Globus pallidus (tissue), 1 donor: ENCODE measurements around the gene SYTL5.
"Not testable (repeated sequence)": the region's sequence is repeated elsewhere in the genome, so short reads cannot be mapped to it uniquely, and the experiment has no call there.

Source experiments
- DNase-seq: peaks from one replicate; pipeline ENCODE4 v3.0.0-alpha.2; 2015; ENCODE audit warnings: low spot score

Gene SYTL5

DNA sequence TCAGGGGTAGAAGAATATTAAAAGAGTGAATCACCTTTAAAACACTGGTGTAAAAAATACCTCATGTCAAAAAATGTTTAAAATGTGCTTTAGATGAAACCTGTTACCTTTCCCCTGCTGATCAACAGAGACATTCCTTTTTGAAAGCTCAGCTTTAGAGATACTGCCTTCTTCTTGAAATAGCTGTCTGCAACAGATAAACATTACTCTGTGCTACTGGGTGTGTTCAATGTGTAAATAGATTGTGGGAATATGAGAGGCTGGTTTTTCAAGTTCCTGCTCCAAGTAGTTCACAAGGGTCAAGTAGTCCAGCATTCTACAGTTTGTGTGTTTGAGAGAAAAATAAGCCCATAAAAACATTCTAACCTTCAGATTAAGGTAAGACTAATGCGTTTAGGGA lies at the start of gene SYTL5:
Gene SYTL5, plus strand, starts transcription at position 263 of the 400 bp plus-strand sequence. CDS start 27,337 bp downstream, outside the sequence.
- no peak for DNase-seq

DNA sequence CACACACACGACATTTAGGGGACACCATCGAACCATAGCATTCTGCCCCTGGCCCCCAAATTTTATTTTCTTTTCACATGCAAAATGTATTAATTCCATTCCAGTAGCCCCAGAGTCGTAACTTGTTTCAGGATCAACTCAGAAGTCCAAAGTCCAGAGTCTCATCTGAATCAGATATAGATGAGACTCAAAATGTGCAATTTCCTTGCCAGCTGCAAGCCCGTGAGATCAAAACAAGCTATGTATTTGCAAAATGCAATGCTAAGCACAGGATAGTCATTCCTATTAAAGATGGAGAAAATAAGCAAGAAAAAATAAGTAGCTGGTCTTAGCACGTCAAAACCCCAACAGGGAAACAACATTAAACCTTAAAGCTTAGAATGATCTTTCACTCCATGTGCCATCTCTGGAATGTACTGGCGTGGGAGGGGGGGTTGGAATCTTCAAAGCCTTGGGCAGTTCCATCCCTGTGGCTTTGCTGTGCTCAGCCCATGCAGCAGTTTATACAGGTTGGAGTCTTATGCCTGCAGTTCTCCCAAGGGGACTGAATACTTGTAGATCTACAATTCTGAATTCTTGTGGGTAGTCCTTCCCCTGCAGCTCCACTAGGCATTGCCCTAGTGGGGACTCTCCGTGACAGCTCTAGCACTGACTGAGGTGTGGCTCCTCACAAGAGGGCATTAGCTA lies 47.7 kb upstream of the SYTL5 start:
- no peak for DNase-seq

DNA sequence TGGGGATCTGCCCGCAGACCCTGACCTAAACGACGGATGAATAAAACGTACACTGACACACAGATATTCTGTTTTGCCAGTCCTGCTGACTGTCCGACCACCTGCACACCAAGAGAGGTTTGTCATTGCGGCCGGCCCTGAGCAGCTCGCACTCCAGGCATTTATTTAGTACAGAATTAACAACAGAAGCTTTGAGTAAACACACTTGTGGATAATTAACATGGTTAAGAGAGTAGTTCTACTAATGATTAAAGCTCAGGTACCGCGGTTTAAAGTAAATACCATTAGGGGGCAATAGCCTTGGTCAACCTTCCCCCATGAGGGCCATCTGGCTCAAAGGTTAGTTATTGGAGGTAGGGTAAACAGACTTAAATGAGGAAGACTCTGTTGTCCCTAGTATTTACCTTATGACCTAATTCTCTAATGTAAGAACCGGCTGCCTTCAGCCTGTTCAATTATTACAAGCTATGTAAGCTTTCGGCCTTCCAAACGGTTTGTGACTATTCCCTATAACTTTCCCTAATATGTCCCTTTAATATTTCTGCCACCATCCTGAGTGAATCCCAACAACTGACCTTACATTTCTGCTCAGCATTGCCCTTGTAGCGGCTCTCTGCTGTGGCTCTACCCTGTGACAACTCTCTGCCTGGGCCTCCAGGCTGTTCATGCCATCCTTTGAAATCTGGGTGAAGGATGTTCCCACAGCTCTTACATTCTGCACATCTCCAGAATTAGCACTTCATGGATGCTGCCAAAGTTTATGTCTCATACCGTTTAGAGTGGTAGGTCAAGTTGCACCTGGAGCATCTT lies 46.9 kb upstream of the SYTL5 start:
- DNase-seq: no peak

DNA sequence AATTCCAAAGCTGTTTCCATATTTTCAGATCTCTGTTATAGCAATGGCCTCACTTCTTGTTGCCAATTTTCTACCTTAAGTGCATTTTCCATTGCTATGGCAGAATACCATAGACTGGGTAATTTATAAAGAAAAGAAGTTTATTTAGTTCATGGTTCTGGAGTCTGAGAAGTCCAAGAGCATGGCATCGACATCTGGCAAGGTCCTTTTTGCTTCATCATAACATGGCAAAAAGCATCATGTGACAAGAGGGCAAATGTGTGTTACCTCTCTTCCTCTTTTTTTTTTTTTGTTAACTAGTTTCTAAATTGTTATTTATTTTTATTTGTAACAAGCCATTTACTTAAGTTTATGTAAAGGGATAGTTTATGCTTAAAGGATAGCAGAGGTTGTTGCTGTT lies 45.2 kb upstream of the SYTL5 start:
- no peak for DNase-seq

DNA sequence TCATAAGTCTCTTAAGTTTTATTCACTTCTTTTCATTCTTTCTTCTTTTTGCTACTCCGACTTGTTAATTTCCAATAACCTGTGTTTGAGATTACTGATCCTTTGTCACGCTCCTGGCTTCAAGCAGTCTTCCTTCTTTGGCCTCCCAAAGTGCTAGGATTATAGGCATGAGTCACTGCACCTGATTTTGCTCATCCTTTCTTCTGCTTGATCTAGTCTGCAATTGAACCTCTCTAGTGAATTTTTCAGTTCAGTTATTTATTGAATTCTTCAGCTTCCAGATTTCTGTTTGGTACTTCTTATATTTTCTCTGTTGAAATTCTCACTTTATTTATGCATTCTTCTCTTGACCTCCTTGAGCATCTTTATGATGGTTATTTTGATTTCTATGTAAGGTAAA lies 38.6 kb upstream of the SYTL5 start:
- DNase-seq: no peak

DNA sequence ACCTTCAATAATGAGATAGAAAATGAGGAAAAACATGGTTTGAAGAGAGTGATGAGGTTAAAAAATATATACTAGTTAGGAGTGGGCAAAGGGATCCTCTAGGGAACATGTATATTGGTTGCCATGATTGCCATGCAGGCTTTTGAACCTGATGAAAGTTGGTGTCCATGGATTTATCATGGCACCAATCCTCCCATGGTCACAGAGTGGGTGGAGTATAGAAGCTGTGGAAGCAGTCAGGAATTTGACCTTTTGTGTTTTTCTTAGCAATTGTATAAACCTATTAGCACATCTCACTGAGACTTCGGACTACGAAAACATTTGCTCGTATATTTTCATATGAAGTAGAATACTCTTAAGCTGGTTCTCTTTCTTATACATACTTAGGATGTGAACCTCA lies 30.9 kb upstream of the SYTL5 start:
- DNase-seq: no peak

DNA sequence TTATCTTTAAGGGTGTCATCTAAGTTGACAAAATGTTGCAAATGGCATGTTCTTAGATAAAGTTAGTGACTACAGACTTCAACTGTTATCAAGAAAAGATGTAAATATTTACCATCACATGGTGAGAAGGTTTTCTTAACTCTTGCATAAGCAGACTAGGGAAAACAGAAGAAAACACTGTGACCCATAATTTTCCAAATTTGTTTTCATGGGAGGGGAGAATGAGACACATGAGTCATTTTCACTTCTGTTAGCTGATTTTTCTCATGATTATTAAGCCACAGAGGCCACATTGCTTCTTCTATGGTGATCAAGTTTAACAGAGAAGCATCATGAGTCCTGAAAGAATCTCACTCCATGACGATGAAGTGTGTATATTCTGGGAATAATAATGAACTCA lies 30.2 kb upstream of the SYTL5 start:
- no peak for DNase-seq

DNA sequence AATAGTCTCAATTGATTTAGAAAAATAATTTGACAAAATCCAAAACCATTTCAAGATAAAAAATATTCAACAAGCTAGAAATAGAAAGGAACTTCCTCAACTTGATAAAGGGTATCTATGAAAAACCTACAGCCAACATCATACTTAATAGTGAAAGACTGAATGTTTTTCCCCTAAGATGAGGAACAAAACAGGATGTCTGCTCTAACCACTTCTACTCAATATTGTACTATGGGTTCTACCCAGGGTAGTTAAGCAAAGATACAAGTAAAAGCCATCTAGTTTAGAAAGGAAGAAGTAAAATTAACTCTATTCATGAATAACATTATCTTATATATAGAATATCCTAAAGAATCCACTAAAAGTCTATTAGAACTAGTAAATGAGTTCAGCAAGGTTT lies 21.5 kb upstream of the SYTL5 start:
- DNase-seq: no peak

DNA sequence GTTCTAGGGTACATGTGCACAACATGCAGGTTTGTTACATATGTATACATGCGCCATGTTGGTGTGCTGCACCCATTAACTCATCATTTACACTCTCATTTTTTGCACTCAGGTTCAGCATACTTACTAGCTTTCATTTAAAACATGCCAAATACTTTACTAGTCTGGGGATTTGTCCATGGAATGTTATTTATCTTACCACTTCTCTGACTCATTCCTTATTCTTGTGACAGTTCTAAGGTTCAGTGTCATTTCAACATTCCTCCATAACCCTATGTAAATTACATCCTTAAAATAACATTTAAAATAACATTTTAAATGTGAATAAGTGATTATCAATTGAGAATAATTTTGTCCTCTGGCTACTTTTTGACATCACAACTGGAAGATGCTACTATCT lies 19.5 kb upstream of the SYTL5 start:
- DNase-seq: no peak

DNA sequence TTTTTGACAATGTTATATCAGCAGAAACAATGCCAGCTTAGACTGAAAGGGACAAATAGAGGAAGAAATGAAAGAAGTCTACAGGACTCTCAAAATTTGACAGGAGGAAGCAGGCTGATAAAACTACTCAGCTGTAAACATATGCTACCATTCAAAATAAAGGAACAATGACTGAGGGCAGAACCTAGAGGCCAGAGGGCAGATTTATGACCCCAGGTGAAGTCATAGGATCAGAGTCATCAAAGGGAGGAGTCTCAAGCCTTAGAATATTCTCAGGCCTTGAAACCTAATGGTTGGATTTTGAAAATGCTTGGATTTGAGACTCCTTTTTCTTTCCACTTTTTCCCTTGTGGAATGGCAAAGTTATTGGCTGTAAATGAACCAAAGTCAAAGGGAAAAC lies 17.0 kb upstream of the SYTL5 start:
- DNase-seq: no peak

DNA sequence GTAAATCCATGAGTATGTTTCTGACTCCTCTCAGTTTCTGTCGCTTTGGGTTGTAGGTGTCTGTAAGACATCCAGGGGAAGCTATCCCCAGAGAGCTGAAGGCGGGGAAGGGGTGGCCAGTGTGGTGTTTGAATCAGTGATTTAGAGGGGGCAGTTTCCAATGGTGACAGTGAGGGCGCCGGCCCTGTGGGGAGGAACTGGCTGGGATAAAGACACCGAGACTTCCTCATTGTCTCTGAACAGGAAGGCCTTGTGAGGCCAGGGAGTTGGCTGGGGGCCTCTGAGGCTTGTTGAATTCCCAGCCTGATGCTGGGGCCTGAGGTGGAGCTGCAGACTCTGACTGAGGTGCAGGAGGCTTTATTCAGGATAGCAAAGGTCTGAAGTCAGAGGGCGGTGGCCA lies 15.1 kb upstream of the SYTL5 start:
- not testable (repeated sequence) for DNase-seq

DNA sequence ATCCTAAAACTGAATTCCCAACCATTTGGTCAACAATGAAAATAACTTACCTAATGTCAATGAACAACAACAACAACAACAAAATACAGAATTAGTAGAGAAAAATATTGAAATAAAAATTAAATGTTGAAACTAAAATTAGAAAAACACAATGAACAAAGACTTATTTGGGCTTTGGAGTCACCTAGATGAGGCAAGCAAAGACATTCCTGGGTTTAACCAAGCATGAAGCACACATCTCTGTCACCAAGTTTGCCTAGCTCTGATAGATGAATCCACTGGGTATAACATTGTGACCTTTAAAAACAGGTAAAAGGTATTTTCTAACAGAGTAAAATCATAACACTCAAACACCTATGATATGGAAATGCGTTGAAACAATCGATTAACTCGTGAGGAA lies 13.2 kb upstream of the SYTL5 start:
- DNase-seq: no peak

DNA sequence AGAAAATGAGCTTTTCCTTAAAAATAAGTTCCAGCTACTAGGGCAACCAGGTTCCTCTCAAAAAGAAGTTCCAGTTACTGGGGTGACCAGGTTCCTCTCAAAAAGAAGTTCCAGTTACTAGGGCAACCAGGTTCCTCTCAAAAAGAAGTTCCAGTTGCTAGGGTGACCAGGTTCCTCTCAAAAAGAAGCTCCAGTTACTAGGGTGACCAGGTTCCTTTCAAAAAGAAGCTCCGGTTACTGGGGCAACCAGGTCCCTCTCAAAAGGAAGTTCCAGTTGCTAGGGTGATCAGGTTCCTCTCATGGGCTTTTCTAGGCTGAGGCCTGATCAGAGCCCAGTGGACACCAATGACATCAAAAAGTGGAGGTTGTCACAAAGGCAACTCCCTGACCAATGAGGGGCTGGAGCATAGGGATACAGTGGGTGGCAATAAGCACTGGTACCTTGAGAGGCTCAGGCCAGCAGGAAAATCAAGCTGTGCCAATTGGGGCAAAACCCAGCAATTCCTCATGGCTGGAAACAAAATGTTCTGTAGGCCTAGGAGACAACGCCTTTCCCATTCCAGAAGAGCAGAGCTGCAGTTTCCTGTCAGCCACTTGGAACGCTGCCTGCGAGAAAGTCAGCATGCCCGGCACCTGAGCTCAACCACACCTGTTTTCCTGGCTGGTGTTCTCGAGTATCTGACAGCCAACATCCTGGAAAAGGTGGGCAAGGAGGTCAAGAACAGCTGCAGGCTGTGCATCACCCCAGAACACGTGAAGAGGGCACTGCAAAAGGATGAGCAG lies 12.3 kb upstream of the SYTL5 start:
- DNase-seq: no peak

DNA sequence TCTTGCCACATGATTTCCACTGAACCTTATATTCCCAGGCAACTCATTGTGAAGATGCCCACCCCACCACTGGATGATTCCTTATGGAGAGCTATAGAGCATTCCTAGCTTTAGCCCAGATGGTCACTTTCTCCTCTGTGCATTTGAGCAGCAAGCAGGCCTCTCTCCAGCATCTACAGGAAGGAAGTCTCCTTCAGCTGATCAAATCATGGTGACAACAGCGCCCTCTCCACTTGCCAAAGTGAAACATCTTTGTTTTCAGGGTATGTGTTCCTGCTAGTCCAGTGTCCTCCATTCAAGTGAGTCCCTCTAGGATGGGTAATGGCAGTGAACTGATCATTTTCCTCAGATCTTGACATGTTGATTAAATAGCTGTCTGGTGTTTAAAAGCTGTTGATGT lies 10.9 kb upstream of the SYTL5 start:
- no peak for DNase-seq

DNA sequence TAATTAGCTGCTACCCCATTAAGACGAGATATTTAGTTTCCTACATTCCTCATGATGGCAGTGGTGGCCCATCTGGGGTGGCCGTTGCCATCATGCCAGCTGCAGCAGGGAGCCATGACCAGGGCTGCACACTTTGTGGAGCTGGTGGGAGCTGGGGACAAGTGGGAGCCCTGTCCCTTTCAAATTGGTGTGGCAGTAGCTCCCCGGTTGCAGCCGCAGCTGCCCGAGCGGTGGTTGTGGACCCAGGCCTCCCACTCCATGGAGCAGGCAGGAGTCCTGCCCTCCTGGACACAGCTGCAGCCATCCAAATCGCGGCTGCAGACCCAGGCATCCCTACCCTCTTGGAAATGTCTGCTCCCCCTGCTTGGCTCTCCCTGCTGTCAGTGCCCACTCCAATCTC lies 9.3 kb upstream of the SYTL5 start:
- no peak for DNase-seq

DNA sequence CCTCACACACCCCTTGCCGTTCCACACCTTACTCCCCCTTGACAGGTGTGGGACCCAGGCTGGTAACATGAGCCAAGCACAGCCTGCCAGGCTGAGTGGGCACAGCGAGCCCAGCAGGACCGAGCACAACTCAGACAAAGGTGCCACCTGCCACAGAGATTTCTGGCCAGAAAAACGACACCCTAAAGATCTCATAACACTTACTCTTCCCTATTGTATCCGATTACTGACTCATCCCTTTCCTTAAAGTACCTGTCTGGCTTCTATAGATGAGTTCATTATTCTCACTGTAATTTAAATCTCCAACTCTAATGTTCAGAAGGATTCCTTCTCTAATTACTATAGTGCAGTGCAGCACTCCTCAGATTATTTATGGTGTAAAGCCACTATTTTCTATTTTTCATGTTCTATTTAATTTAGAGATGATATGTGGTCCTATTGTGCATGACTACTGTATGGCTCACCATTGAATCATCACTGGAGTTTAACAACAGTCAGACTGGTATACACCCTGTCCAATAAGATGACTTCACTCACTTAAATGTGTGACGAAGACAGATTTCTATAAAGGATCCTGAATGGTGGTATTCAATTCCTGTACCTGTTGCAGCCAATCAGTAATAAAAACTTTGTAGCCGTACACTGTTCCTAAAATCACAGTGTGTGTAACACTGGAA lies 7.6 kb upstream of the SYTL5 start:
- DNase-seq: no peak

DNA sequence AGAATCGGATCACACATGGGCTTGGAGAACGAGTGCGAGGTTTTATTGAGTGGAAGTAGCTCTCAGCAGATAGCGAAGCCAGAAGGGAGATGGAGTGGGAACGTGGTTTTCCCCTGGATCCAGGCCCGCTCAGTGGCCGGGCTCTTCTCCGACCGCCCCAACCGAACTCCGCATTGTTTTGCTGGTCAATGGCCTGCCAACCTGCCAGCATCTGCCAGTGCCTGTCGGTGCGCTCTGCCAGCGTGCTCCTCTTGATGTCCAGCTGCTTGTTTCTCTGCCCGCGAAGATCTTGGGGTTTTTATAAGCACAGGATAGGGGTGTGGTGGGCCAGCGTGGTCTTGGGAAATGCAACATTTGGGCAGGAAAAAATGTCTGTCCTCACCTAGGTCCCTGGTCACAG lies 5.6 kb upstream of the SYTL5 start:
- DNase-seq: no peak

DNA sequence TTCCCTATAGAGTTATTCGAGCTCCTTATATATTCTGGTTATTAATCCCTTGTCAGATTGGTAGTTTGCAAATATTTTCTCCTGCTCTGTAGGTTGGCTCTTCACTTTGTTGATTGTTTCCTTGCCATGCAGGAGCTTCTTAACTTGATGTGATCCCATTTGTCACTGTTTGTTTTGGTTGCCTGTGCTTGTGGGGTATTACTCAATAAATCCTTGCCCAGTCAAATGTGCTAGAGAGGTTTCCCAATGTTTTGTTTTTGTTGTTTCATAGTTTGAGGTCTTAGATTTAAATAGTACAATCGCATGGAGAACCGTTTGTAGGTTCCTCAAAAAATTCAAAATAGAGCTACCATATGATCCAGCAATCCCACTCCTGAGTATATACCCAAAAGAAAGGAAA lies 2.3 kb upstream of the SYTL5 start:
- no peak for DNase-seq

DNA sequence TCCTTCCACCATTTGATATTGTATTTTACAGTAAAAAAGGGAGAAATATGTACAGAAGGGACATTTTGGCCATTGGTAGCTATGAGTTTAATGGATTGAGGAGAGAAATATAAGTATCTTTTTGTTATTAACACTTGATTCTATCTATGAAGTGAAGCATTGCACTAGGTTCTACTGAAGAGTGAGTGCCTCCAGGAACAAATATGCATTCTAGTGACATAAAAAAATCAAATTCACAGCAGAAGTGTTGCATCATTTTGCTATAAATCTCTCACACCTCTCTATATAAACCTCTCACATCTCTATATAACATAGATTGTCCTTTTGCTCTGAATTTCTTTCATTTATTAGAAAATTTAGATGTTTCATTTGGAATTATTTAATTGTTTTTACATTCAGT lies 425 bp downstream of the SYTL5 start:
- no peak for DNase-seq

DNA sequence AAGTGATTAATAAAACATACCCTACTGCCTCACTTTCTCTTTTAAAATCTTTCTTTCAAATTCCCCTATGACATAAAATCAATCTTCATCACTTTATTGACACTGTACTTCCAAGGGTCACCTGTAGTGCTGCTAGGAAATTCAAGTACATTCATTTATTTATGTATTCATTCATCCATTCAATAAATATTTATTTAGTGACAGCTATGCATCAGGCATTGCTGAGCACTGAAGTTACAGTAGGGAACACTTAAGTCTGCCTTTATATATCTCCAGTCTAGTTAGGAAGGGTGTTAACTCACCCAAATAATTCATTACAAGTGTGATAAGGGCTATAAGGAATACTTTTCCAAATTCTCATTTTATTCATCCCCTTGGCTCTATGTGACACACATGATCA lies 2.3 kb downstream of the SYTL5 start:
- DNase-seq: no peak

DNA sequence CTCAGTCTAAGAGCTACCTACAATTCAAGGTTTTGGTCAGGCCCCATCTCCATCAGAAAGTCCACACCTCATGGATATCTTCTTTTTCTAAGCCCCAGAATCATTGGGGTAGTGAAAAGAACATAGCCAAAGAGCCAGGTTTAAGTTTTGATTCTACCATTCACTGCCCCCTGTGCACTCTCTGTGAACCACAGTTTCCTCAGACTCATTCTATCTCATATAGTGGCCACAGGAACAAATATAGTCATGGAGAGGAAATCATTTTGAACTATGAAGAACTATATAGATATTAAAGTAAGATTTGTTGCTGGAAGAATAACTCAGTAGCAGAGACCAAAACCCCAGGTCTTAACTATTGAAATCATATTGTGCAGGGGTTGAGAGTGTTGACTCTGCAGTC lies 3.3 kb downstream of the SYTL5 start:
- no peak for DNase-seq

DNA sequence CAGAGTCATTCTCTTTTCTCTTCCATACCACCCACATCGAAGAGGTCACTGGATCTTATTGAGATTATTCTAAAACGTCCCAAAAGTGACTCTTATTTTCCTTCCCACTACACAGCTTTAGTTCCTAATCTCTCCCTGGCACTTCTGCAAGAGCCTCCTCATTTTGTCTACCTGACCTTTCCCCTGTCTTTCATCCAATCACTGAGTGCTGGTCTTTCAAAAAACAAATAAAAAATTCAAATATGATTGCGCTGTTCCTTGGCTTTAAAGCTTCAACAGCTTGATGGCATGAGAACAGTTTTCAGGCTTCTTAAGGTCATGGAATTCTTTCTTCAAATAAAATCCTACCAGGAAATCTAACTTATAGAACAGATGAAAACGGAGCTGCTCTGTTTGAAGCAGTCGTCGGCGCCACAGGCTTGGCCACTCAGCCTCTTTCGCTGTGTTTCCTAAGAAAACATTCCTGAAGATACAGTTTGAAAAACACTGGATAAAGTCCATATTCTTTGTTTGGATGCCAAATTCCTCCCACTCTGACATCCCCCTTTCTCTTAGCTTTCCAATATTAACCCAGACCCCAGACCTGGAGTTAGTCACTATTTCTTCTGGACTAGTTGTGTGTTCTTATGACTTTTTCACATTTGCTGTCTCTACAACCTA lies 12.5 kb downstream of the SYTL5 start:
- no peak for DNase-seq
